HG03520 (cell line): ENCODE measurements around the gene SCRT2.

ENCODE experiments used
- ATAC-seq: cut with Tn5 transposase; IDR thresholded peaks from one replicate; pipeline ENCODE4 v1.9.1; 2021; ENCODE audit warnings: mild to moderate bottlenecking, moderate library complexity; ENCODE audit not compliant: unreplicated experiment

The SCRT2 gene

GRCh38 chr20:673603-674001, 2.0 kb downstream of the SCRT2 start:
- ATAC-seq = no peak

DNA sequence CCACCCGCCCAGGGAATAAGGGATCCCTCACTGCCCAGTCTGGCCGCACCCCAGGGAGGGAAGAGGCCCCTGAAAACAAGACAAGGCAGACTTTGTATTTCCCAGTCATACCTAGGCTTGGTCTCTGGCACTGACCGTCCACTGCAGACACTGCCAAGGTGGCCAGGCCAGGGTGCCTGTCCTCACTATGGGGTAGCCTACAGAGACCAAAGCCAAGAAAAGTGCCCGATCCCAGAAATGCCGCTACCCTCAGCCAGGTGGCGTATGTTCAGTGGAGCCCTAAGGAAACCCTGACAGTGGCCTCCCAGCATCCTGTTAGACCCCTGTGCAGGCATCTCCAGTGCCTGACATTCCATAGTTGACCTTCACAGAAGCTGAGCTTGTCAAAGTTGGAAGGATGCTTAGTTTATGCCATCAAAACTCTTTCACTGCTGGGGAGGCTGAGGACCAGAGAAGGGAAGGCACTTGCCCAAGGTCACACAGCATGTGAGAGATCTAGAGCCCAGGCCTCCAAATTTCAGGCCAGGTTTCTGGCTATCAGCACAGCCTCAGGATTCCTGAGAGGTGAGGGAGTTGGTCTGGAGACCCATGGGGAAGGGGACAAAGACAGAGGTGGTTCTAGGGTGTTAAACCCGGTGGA, 2.5 kb downstream of the SCRT2 start:
- no peak for ATAC-seq

DNA sequence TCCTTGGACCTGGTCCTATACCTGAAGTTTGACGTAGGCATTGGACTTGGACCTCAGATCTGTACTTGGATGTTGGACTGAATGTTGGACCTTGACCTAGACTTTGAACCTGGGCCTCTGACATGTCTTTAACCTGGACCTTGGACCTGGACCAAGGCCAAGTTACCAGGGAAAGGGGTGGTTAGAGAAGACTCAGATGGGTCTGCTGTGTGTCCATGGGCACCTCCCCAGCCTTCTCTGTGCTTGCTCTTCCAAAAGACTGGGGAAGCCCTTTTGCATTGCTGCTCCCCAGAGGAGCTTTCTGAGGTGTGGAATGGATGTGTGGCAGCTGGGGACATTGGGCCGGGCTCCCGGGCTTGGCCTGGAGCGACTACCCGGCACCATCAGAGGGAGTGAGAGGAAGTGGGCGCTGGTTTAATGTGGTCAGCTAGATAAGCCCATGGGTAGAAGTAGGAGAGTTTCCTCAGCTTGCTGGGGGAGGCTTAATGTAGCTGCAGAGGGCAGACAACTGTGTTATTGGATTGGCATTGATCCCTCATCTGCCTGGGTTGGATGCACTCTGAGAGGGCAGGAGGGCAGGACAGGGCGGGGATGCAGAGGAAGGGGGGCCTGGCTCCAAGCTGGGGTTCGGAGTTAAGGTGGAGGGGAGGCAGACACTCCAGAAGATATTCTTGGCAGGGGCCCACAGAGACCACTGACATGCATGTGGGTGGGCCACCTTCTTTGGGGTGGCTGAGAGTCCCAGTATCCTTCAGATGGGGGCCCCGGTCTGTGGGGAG, 4.2 kb downstream of the SCRT2 start:
- no peak for ATAC-seq

GRCh38 chr20:669573-669972, 6.0 kb downstream of the SCRT2 start:
- ATAC-seq = no peak

- ATAC-seq = no peak
Measured at GRCh38 chr20:668638-669037, 7.0 kb downstream of the SCRT2 start.

GRCh38 chr20:668050-668449, 7.6 kb downstream of the SCRT2 start:
- ATAC-seq = no peak

GRCh38 chr20:667351-668034, 8.1 kb downstream of the SCRT2 start:
- ATAC-seq = no peak

DNA sequence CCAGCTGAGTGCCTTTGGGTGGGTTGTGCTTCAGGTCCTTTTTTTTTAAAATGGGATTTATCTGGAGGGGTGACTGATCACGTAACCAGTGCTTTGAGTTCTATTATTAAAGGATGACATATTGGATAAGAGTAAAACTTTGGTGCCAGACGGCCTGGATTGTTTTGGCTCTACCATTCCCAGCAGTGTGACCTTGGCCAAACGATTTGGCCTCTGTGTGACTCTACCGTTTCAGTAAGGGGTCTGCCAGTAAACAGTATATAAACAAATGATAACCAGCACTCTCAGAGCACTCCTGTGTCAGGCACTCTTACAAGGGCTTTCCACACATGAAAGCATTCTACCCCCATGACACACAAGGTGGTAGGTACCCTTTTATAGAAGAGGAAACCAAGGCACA, 8.7 kb downstream of the SCRT2 start:
- no peak for ATAC-seq

- ATAC-seq = no peak
Measured at GRCh38 chr20:665276-665675, 10.3 kb downstream of the SCRT2 start.

- no peak for ATAC-seq
Measured at GRCh38 chr20:664576-664975, 11.0 kb downstream of the SCRT2 start.

GRCh38 chr20:664151-664550, 11.5 kb downstream of the SCRT2 start:
- no peak for ATAC-seq

- ATAC-seq = no peak
Measured at GRCh38 chr20:663315-664090, 12.1 kb downstream of the SCRT2 start.

DNA sequence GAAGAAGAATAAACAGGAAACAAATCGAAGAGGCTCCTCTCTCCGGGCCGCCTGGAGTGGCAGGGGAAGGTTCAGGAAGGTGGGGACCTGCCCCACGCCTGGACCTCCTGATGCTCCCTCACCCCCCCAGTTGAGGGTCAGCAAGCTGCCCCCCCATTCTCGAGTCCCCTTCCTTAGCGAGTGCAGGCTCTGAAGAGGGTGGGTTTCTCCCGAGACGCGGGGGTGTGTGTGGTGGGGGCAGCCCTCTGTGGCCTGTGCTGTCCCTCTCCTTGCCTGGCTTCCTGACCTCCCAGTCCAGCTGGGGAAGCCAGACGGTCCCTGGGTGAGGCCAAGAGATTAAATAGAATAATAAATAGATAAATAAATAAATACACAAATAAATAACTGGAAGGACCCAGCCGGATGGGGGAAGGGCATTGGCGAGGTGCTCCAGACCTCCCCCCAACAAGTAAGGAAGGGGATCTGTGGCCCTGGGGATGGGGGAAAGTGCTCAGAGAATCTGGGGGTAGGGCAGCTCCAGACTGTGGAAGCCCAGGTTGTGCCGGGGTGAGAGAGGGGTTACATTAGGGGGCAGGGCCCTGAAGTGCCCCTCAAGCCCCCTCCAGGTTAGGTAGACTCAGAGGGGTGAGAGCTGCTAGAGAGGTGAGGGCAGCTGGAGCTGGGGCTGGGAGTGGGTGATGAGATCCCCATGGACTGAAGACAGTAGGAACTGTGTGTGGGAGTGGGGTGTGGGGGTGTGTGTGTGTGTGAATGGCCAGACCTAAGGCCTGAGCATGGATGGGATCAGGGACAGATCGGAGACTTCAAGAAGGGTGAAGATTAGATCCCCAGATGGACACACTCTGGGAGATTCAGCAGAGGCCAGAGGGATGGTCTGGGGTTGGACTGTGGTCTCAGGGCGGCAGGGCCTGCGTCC, 13.1 kb downstream of the SCRT2 start:
- no peak for ATAC-seq

- ATAC-seq = no peak
Measured at GRCh38 chr20:661474-662270, 13.9 kb downstream of the SCRT2 start.

GRCh38 chr20:658731-659291, 16.8 kb downstream of the SCRT2 start:
- ATAC-seq = no peak

- ATAC-seq = no peak
Measured at GRCh38 chr20:658202-658601, 17.4 kb downstream of the SCRT2 start.

GRCh38 chr20:655726-656624, 19.6 kb downstream of the SCRT2 start:
- no peak for ATAC-seq

- ATAC-seq = no peak
Measured at GRCh38 chr20:654417-654750, 21.2 kb downstream of the SCRT2 start.
